GM19351 (cell line): Measurements from ENCODE around the gene RAB11FIP2.

ENCODE experiments used
- ATAC-seq: cut with Tn5 transposase; IDR thresholded peaks from one replicate; pipeline ENCODE4 v1.9.1; 2021; ENCODE audit warnings: mild to moderate bottlenecking, moderate library complexity; ENCODE audit not compliant: unreplicated experiment

The RAB11FIP2 gene

GRCh38 chr10:118034791-118035261 is 11.9 kb downstream of the RAB11FIP2 start:
- ATAC-seq = no peak

GRCh38 chr10:118033905-118034304 is 12.8 kb downstream of the RAB11FIP2 start:
- no peak for ATAC-seq

GRCh38 chr10:118032564-118032963 is 14.2 kb downstream of the RAB11FIP2 start:
- no peak for ATAC-seq

GRCh38 chr10:118031351-118032075 is 15.2 kb downstream of the RAB11FIP2 start:
- no peak for ATAC-seq

- peak; percentile 97 for ATAC-seq
Measured at GRCh38 chr10:118028619-118029018, 18.1 kb downstream of the RAB11FIP2 start.

GRCh38 chr10:118027397-118027796 is 19.3 kb downstream of the RAB11FIP2 start:
- ATAC-seq = no peak

GRCh38 chr10:118026936-118027335 is 19.8 kb downstream of the RAB11FIP2 start:
- ATAC-seq = no peak

GRCh38 chr10:118020365-118020764 is 26.4 kb downstream of the RAB11FIP2 start:
- ATAC-seq = no peak

GRCh38 chr10:118017850-118018249 is 28.9 kb downstream of the RAB11FIP2 start:
- no peak for ATAC-seq

GRCh38 chr10:118017071-118017740 is 29.5 kb downstream of the RAB11FIP2 start:
- no peak for ATAC-seq

GRCh38 chr10:118012952-118013525 is 33.7 kb downstream of the RAB11FIP2 start:
- ATAC-seq = no peak

- ATAC-seq = no peak
Measured at GRCh38 chr10:118007773-118008172, 39.0 kb downstream of the RAB11FIP2 start.

GRCh38 chr10:118003126-118003525 is 43.6 kb downstream of the RAB11FIP2 start:
- no peak for ATAC-seq

- ATAC-seq = no peak
Measured at GRCh38 chr10:118002581-118002980, 44.2 kb downstream of the RAB11FIP2 start.

GRCh38 chr10:117997673-117998072 is 49.1 kb downstream of the RAB11FIP2 start:
- ATAC-seq = no peak

- no peak for ATAC-seq
Measured at GRCh38 chr10:117996709-117997108, 50.0 kb downstream of the RAB11FIP2 start.

- no peak for ATAC-seq
Measured at GRCh38 chr10:117994771-117995170, 52.0 kb downstream of the RAB11FIP2 start.

GRCh38 chr10:117993166-117993565 is 53.6 kb downstream of the RAB11FIP2 start:
- ATAC-seq = no peak

- no peak for ATAC-seq
Measured at GRCh38 chr10:117991701-117992100, 55.0 kb downstream of the RAB11FIP2 start.

- no peak for ATAC-seq
Measured at GRCh38 chr10:117989962-117990361, 56.8 kb downstream of the RAB11FIP2 start.

GRCh38 chr10:117988814-117989213 is 57.9 kb downstream of the RAB11FIP2 start:
- no peak for ATAC-seq
